GDM1 (cell line): ENCODE measurements around the gene CCR3.
A peak's percentile ranks its signal among the peaks of the same experiment; 100 is the strongest.

Experiments
- DNase-seq: peaks from one replicate; lab custom pipeline; 2025; lab: John Stamatoyannopoulos, UW

The CCR3 gene

GRCh38 chr3:46272028-46272451 lies 29.8 kb downstream of the CCR3 start:
- DNase-seq = no peak

- DNase-seq = peak; percentile 56
Observed at GRCh38 chr3:46276497-46277099, 34.3 kb downstream of the CCR3 start.

GRCh38 chr3:46277476-46277875 lies 35.2 kb downstream of the CCR3 start:
- DNase-seq = no peak

DNA sequence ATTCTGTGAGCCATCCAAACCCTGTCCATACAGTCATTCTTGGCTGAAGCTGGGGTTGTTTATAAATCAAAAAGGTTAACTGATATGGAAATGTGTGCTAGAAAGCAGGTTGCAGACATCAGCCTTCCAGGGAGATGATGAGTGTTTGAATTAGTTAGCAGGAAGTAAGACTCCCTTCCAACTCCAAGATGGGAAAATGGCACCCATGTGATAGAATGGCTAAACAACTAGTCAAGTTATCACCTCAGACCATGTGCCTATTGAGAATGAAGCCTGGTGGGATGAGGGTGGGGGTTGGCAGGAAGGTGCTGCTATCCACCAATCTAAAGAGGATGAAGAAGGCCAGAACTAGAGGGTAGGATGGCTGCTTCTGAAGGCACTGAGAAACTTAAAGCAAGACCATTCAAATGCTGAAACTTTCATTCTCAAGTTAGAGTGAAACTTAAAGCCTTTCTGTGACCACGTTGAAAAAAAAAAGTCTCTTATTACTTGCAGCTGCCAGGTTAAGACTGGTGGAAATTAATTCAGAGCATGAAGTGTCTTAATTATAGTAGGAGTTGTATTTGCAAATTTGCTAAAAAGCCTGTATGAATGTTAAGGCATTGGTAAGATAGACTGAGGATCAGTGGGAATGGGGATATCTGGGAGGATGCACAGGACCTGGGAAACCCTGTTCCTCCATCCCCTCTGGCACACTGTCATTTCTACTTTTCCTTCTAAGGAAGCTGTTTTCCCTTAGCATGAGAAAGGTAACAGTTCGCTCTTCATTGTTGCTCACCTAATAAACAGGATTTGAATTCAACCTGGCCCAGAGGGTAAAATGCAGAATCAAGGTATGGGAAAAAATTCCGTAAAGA lies 36.8 kb downstream of the CCR3 start:
- DNase-seq = no peak

DNA sequence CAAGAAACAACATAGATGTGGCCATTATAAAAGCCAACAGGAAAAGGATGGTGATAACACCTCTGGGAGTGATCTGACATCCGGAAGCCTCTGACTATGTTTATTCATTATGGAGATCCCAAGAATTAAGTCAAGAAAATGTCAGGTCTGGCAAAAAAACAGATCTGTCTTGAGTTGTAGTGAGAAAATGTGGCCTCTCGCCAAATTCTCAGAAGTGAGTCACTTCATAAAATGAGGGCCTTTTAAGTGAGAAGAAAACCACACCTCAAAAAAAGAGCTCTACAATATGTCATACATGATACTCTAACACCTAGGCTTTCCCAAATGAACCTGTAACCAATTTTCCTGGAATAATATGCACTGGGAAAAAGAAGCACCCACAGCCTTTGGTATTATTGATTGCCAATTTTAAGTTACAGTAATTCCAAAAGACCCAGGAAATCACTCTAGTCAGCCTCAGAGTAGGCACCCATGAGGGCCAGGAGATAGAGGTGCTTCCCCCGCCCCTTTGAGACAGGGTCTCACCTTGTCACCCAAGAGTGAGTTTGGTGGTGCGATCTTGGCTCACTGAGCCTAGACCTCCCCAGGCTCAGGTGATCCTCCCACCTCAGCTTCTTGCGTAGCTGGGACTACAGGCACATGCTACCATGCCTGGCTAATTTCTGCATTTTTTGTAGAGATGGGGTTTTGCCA lies 38.0 kb downstream of the CCR3 start:
- no peak for DNase-seq

DNA sequence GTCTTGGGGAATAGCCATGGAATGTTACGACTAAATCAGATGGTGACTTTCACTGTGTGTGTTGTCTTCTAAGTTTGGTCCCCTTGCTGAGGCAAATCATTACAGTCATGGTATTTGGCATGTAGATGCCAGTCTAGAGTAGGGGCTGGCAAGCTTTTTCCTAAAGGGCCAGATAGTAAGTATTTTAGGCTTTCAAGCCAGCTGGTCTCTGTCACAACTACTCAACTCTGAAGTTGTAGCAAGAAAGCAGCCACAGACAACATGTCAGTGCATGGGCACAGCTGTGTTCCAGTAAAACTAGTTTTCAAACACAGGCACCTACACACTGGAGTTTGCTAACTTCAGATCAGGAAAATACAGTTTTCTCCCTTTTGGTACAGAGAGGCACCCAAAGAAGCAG lies 39.3 kb downstream of the CCR3 start:
- no peak for DNase-seq

DNA sequence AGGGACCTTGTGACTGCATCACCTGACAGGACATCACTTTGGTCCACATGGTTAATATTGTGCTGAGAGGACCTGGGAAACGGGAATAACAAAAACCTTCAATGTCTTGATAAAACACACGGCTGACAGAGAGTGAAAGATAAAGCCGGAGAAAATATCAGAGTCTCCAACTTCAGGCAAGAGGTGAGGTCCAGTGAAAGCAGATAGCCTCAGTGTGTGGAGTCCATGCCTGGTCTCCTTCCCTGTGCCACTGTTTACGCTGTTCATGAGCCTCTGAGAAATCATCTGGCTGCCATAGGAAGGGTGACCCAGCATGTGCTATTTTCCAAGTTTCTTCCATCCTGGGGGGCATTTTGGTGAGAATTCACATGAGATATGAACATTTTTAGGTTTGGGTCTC lies 39.8 kb downstream of the CCR3 start:
- no peak for DNase-seq

- no peak for DNase-seq
Observed at GRCh38 chr3:46282696-46283095, 40.4 kb downstream of the CCR3 start.

DNA sequence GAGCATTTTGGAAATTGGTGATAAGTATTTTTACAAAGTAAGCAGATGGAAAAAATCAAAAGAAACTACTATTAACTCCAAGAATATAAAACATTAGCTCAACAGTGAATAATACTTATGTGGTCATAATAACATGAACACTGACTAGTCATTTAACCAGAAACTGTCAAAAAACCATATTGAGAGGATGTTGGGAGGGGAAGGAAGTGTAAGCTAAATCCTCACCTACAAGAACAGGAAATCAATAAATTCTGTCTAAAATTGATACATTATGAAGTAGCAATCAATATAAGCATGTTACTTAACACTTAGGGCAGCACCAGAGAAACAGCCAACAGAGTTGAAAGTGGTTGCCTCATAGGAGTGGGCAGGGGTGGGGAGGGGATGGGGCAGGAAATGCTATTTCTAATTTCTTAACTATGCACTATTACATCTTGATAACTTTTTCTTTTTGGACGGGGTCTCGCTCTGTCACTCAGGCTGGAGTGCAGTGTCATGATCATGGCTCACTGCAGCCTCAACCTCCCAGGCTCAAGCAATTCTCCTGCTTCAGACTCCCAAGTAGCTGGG lies 41.7 kb downstream of the CCR3 start:
- no peak for DNase-seq

DNA sequence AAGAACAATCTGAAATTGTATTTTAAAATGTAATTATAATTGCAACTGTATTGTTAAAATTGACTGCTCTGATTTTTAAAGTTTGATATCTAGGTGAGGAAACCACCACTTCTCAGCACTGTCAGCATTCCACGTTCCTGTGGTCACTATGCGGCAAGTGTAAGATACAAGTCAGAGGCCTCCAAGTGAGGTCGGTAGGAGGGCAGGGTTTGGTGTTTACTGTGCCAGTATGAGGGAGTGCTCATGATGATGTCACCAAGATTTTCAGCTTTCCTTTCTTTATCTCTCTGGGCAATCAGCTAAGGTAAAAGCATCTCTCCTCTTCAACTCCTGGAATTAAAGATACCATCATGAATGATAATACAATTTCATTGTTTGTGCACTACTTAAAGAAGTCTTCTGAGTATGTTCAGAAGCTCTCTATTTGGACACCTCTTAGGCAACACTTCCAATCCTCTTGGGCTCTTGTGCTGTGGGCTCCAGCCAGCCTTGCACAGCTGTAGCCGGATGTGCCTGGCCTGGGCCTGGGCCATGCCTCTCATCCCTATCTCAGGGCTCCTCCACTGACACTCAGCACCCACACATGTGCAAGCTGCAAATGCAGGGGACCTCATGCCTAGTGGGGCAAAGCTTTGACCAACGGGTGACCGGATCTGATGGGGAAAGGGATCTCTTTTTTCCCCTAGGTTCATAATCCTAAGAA lies 42.9 kb downstream of the CCR3 start:
- no peak for DNase-seq

- DNase-seq = no peak
Observed at GRCh38 chr3:46285931-46286619, 43.8 kb downstream of the CCR3 start.

GRCh38 chr3:46286947-46287565 lies 44.8 kb downstream of the CCR3 start:
- DNase-seq = no peak

DNA sequence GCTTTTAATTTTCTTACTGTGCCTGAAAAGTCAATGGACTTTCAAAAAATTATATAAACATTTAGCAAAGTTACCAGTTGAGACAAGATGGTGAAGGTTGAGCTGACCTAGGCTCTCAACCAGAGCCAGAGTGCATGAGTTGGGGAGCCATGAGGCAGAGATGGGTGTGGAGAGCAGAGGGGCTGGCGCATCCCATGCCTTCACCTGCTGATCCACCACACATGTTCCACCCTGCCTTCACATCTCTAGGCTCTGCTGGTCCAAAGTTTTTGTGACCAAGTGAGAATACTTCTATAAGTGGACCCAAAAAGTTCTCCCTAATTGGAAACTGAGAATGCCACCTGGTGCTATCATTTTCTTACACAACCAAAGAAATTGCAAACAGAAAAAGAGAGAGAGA lies 47.3 kb downstream of the CCR3 start:
- DNase-seq = no peak

DNA sequence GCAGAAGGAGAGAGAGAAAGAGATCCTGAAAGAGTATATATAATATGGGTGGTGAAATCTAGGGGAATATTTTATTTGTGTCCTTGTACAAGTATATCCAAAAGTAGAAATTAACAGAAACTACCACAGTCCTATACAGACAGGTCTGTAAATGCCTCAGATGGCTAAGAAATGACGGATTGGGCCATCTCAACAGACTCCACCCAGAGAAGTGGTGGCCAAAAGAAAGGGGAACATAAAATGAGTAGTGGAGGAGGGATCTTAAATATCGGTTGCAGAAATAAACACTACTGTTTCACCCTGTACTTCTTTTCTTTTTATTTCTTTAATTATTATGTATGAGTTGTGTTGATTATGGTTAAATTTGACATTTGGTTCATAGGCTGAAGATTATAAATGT lies 47.7 kb downstream of the CCR3 start:
- no peak for DNase-seq

DNA sequence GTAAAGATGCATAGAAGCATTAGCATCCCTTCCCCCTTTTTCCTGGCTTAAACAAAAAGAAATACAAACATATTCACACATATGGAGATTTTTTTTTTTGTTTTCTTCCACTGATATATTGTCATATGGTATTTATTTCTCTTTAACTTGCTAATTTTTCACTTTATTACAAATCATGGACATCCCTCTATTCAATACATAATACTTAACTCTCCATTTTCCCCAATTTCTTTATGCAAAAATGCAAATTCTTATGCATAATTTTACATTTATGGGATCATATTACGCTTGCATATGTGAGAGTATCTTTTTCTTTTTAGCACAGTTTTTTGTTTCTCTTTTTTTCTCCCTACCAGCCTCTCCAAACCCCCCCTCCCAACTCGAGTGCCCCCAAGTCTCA lies 48.8 kb downstream of the CCR3 start:
- no peak for DNase-seq

GRCh38 chr3:46293035-46293724 lies 50.9 kb downstream of the CCR3 start:
- no peak for DNase-seq

GRCh38 chr3:46293991-46294833 lies 52.0 kb downstream of the CCR3 start:
- no peak for DNase-seq

DNA sequence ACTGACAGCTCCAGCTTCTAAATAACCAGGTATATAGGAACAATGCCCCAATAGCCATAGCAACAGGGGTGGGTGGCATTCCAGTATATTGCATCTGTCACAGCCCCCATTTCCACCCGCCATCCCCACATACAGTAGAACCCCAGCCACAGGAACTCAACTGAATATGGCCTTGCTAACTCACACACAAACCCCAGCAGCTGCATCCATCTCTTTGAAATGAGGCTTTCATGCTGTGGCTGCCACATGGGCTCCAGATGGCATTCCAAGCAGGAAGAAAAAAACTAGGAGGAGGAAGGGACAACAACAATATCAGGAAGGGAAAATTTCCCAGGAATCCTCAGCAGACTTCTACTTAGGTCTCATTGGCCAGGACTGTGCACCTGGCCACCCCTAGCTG lies 54.6 kb downstream of the CCR3 start:
- DNase-seq = no peak

DNA sequence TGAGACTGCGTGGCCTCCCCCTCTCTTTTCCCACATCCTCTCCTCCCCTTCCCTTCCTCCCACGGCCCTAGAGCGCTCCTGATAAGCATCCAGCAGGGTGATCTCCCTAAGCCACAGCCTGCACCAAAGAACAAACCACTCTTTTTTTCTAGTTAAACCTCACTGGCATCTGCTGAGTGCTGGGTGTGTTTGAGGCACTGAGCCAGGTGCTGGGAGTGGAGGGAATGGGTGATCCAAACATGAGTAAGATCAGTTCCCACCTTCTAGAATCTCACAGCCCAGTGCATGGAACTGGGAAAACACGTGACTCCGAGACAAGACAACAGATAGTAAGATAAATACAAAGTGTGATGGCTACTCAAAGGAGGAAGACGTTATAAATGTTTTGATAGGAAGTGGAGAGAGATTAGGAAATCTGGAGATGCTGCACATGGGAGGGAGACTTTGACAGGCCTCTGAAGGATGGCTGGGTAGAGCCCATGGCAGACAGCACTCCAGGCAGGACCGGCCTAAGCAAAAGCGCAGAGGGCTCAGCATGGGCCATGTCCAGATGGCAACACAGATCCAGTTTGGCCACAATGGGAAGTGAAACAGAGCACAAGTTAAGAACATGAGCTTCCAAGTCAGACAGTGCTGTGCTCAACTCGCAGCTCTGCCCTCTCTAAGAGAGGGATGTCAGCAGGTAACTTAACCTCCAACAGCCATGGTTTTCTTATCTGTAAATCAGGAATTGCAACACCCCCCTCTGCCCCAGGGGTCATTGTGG lies 55.6 kb downstream of the CCR3 start:
- DNase-seq = peak; percentile 45
